ENCODE measurements around the gene DGKI.

Gene DGKI

GRCh38 chr7:137870684-137871083, 23.9 kb upstream of the DGKI start:
- H3K27ac ChIP-seq (ENCODE audit: low read depth, low read length): no peak overlapping the region
- H3K4me3 ChIP-seq (ENCODE audit: low read depth, low read length): no peak overlapping the region
- no peak overlapping the region for H3K4me2 ChIP-seq (ENCODE audit: low read length)
- H2BK5ac ChIP-seq (ENCODE audit: low read depth, low read length, poor library complexity): no peak overlapping the region
- no peaks in the 10 kb centered on the region for H3K79me2 ChIP-seq (ENCODE audit: control insufficient read depth, insufficient read depth, low read length, poor library complexity)
- H3K36me3 ChIP-seq (ENCODE audit: control insufficient read depth in 1 of 2, insufficient read depth in 2 of 2, low read length in 2 of 2): peaks cover 11 to 39% of the 10 kb centered on the region in 2 experiments
- H2BK12ac ChIP-seq (ENCODE audit: low read length): no peak overlapping the region
- H3K23ac ChIP-seq (ENCODE audit: low read length): no peak overlapping the region
- H2AFZ ChIP-seq (ENCODE audit: insufficient read depth, low read length, poor library complexity): no peak overlapping the region
- H3K4me1 ChIP-seq (ENCODE audit: control insufficient read depth in 1 of 2, insufficient read depth in 2 of 2, low read length in 2 of 2): no peaks in the 10 kb centered on the region
- H4K91ac ChIP-seq (ENCODE audit: low read depth, low read length): no peak overlapping the region
- H3K14ac ChIP-seq (ENCODE audit: low read length): no peak overlapping the region
- no peak overlapping the region for H2AK5ac ChIP-seq (ENCODE audit: low read length)
- H2BK120ac ChIP-seq (ENCODE audit: insufficient read depth, low read length, poor library complexity): no peak overlapping the region
- H3K4ac ChIP-seq (ENCODE audit: low read depth, low read length): no peak overlapping the region
- no peak for DNase-seq
- H3K18ac ChIP-seq (ENCODE audit: low read length): no peak overlapping the region
- H3K9ac ChIP-seq (ENCODE audit: low read length): no peak overlapping the region
- H3K9me3 ChIP-seq (ENCODE audit: insufficient read depth, low read depth, low read length): no peaks in the 10 kb centered on the region
- H3K79me1 ChIP-seq (ENCODE audit: low read length): no peaks in the 10 kb centered on the region
- no peaks in the 10 kb centered on the region for H3K27me3 ChIP-seq (ENCODE audit: insufficient read depth, low read length)
- H4K12ac ChIP-seq (ENCODE audit: low read depth, low read length): no peak overlapping the region
- no peak overlapping the region for H4K8ac ChIP-seq (ENCODE audit: low read depth, low read length)

GRCh38 chr7:137870078-137870477, 23.3 kb upstream of the DGKI start:
- Histone ChIP-seq H2BK5ac (ENCODE audit: low read depth, low read length, poor library complexity) (no peak overlapping the region), H4K8ac (ENCODE audit: low read depth, low read length) (no peak overlapping the region), H3K4me3 (ENCODE audit: low read depth, low read length) (no peak overlapping the region), H3K79me1 (ENCODE audit: low read length) (no peaks in the 10 kb centered on the region), H4K12ac (ENCODE audit: low read depth, low read length) (no peak overlapping the region), H3K14ac (ENCODE audit: low read length) (no peak overlapping the region), H3K27me3 (ENCODE audit: insufficient read depth, low read length) (no peaks in the 10 kb centered on the region), H3K27ac (ENCODE audit: low read depth, low read length) (no peak overlapping the region), H3K4me2 (ENCODE audit: low read length) (no peak overlapping the region), H3K36me3 (ENCODE audit: control insufficient read depth in 1 of 2, insufficient read depth in 2 of 2, low read length in 2 of 2) (peaks cover 8 to 37% of the 10 kb centered on the region in 2 experiments), H3K79me2 (ENCODE audit: control insufficient read depth, insufficient read depth, low read length, poor library complexity) (no peaks in the 10 kb centered on the region), H2AFZ (ENCODE audit: insufficient read depth, low read length, poor library complexity) (no peak overlapping the region), H3K18ac (ENCODE audit: low read length) (no peak overlapping the region), H2BK12ac (ENCODE audit: low read length) (no peak overlapping the region), H3K9ac (ENCODE audit: low read length) (no peak overlapping the region), H4K91ac (ENCODE audit: low read depth, low read length) (no peak overlapping the region), H2AK5ac (ENCODE audit: low read length) (no peak overlapping the region), H3K4ac (ENCODE audit: low read depth, low read length) (no peak overlapping the region), H3K4me1 (ENCODE audit: control insufficient read depth in 1 of 2, insufficient read depth in 2 of 2, low read length in 2 of 2) (no peaks in the 10 kb centered on the region), H3K9me3 (ENCODE audit: insufficient read depth, low read depth, low read length) (no peaks in the 10 kb centered on the region), H3K23ac (ENCODE audit: low read length) (no peak overlapping the region), H2BK120ac (ENCODE audit: insufficient read depth, low read length, poor library complexity) (no peak overlapping the region)
- no peak for DNase-seq
- WGBS (ENCODE audit: extremely low coverage, insufficient coverage, insufficient read length): no CpG with 5 or more reads among the region's 1 CpG

- Histone ChIP-seq H4K12ac (ENCODE audit: low read depth, low read length) (no peak overlapping the region), H3K14ac (ENCODE audit: low read length) (no peak overlapping the region), H3K4ac (ENCODE audit: low read depth, low read length) (no peak overlapping the region), H3K4me2 (ENCODE audit: low read length) (no peak overlapping the region), H3K79me1 (ENCODE audit: low read length) (no peaks in the 10 kb centered on the region), H2BK5ac (ENCODE audit: low read depth, low read length, poor library complexity) (no peak overlapping the region), H2BK12ac (ENCODE audit: low read length) (no peak overlapping the region), H3K23ac (ENCODE audit: low read length) (no peak overlapping the region), H3K9ac (ENCODE audit: low read length) (no peak overlapping the region), H2BK120ac (ENCODE audit: insufficient read depth, low read length, poor library complexity) (no peak overlapping the region), H2AK5ac (ENCODE audit: low read length) (no peak overlapping the region), H4K91ac (ENCODE audit: low read depth, low read length) (no peak overlapping the region), H3K4me3 (ENCODE audit: low read depth, low read length) (no peak overlapping the region), H2AFZ (ENCODE audit: insufficient read depth, low read length, poor library complexity) (no peak overlapping the region), H3K27me3 (ENCODE audit: insufficient read depth, low read length) (no peaks in the 10 kb centered on the region), H3K27ac (ENCODE audit: low read depth, low read length) (no peak overlapping the region), H3K18ac (ENCODE audit: low read length) (no peak overlapping the region), H3K9me3 (ENCODE audit: insufficient read depth, low read depth, low read length) (no peaks in the 10 kb centered on the region), H3K4me1 (ENCODE audit: control insufficient read depth in 1 of 2, insufficient read depth in 2 of 2, low read length in 2 of 2) (no peaks in the 10 kb centered on the region), H4K8ac (ENCODE audit: low read depth, low read length) (no peak overlapping the region), H3K36me3 (ENCODE audit: control insufficient read depth in 1 of 2, insufficient read depth in 2 of 2, low read length in 2 of 2) (peaks cover 9 to 38% of the 10 kb centered on the region in 2 experiments), H3K79me2 (ENCODE audit: control insufficient read depth, insufficient read depth, low read length, poor library complexity) (no peaks in the 10 kb centered on the region)
- no peak for DNase-seq
- no CpG with 5 or more reads among the region's 3 CpGs for WGBS (ENCODE audit: extremely low coverage, insufficient coverage, insufficient read length)
These were observed 22.5 kb upstream of the DGKI start for GRCh38 chr7:137869260-137869659.

GRCh38 chr7:137867289-137867688, 20.5 kb upstream of the DGKI start:
- Histone ChIP-seq H2AFZ (ENCODE audit: insufficient read depth, low read length, poor library complexity) (no peak overlapping the region), H3K14ac (ENCODE audit: low read length) (no peak overlapping the region), H3K36me3 (ENCODE audit: control insufficient read depth in 1 of 2, insufficient read depth in 2 of 2, low read length in 2 of 2) (peaks cover 12 to 31% of the 10 kb centered on the region in 2 experiments), H2BK12ac (ENCODE audit: low read length) (no peak overlapping the region), H2BK5ac (ENCODE audit: low read depth, low read length, poor library complexity) (no peak overlapping the region), H3K4me2 (ENCODE audit: low read length) (no peak overlapping the region), H2BK120ac (ENCODE audit: insufficient read depth, low read length, poor library complexity) (no peak overlapping the region), H3K23ac (ENCODE audit: low read length) (no peak overlapping the region), H3K9me3 (ENCODE audit: insufficient read depth, low read depth, low read length) (no peaks in the 10 kb centered on the region), H3K18ac (ENCODE audit: low read length) (no peak overlapping the region), H3K27ac (ENCODE audit: low read depth, low read length) (no peak overlapping the region), H4K8ac (ENCODE audit: low read depth, low read length) (no peak overlapping the region), H4K12ac (ENCODE audit: low read depth, low read length) (no peak overlapping the region), H3K27me3 (ENCODE audit: insufficient read depth, low read length) (no peaks in the 10 kb centered on the region), H4K91ac (ENCODE audit: low read depth, low read length) (no peak overlapping the region), H3K4me1 (ENCODE audit: control insufficient read depth in 1 of 2, insufficient read depth in 2 of 2, low read length in 2 of 2) (no peaks in the 10 kb centered on the region), H3K9ac (ENCODE audit: low read length) (no peak overlapping the region), H3K79me1 (ENCODE audit: low read length) (no peaks in the 10 kb centered on the region), H2AK5ac (ENCODE audit: low read length) (no peak overlapping the region), H3K4ac (ENCODE audit: low read depth, low read length) (no peak overlapping the region), H3K4me3 (ENCODE audit: low read depth, low read length) (no peak overlapping the region), H3K79me2 (ENCODE audit: control insufficient read depth, insufficient read depth, low read length, poor library complexity) (no peaks in the 10 kb centered on the region)
- no peak for DNase-seq
- no CpG with 5 or more reads among the region's 3 CpGs for WGBS (ENCODE audit: extremely low coverage, insufficient coverage, insufficient read length)

All from trophoblast cell (in vitro differentiated cells and primary cell).